Upper lobe of left lung (tissue), 6 donors: ENCODE data around the gene UNC13B. TPM values are rescaled to one million over a fixed set of nuclear protein-coding genes. Genes with fewer than 3 reads are reported as not detected.

ENCODE experiments used
- ATAC-seq, 2 donors: fragments of 200-7000 bp; cut with Tn5 transposase; one replicate each; pipeline ENCODE4 v1.9.1; 2022; ENCODE audit warnings: mild to moderate bottlenecking in 2 of 2, moderate library complexity in 2 of 2; ENCODE audit not compliant: low FRiP score in 2 of 2
- DNase-seq, 2 donors: peaks; one replicate each; pipeline ENCODE4 v3.0.0-alpha.2; 2019 to 2020
- H3K27ac ChIP-seq, 4 donors: fragments of 200-600 bp; sonication (generic); one replicate each; pipeline ENCODE4 v1.5.1; 2016 to 2019
- H3K27me3 ChIP-seq, 4 donors: fragments of 200-600 bp; sonication (generic); one replicate each; pipeline ENCODE4 v1.5.1; 2017 to 2019
- H3K36me3 ChIP-seq, 4 donors: fragments of 200-600 bp; sonication (generic); one replicate each; pipeline ENCODE4 v1.5.1; 2016 to 2019
- H3K4me1 ChIP-seq, 4 donors: fragments of 200-600 bp; sonication (generic); one replicate each; pipeline ENCODE4 v1.5.1; 2018 to 2019
- H3K4me3 ChIP-seq, 4 donors: fragments of 200-600 bp; sonication (generic); one replicate each; pipeline ENCODE4 v1.5.1; 2017 to 2019; ENCODE audit warnings: mild to moderate bottlenecking in 2 of 4, moderate library complexity in 1 of 4
- H3K9me3 ChIP-seq, 4 donors: fragments of 200-600 bp; sonication (generic); one replicate each; pipeline ENCODE4 v1.5.1; 2018 to 2019
- EP300 ChIP-seq, 4 donors: sonication (generic); formaldehyde crosslinking; IDR thresholded peaks; one replicate each; pipeline ENCODE4 v1.5.1; 2017; ENCODE audit warnings: antibody characterized with exemption in 4 of 4, control low read depth in 2 of 4
- POLR2A ChIP-seq, 4 donors: fragments of 450-650 bp; IDR thresholded peaks; one replicate each; pipeline ENCODE4 v1.5.1; 2016 to 2017; ENCODE audit warnings: antibody characterized with exemption in 4 of 4, mild to moderate bottlenecking in 2 of 4
- POLR2AphosphoS5 ChIP-seq, 2 donors: sonication (generic); formaldehyde crosslinking; IDR thresholded peaks; one replicate each; pipeline ENCODE4 v1.5.1; 2017; ENCODE audit warnings: antibody characterized with exemption in 2 of 2
- WGBS, 2 donors: methylation state at CpG; one replicate each; pipeline ENCODE4 v1.1.5; 2017 to 2018; 5-methylcytosine and 5-hydroxymethylcytosine counted together
- total RNA-seq, 6 donors: library from RNA; depleted of rRNA in 4 of 6; stranded (reverse); fragments of >200 nt in 4 of 6; gene quantifications; one replicate each; pipeline versions ENCODE4 v1.1.0 to v1.2.1, GENCODE V29; 2016 to 2021
- TF ChIP-seq, protein P1 (sequence below), 6 experiments: fragments of 450-650 bp in 4 of 6; fragments of 200-600 bp in 2 of 6; sonication (generic) in 2 of 6; IDR thresholded peaks; one replicate each; pipeline ENCODE4 v1.5.1; 2016 to 2019; ENCODE audit warnings: antibody characterized with exemption in 6 of 6
- donor health status: DM: no; HTN: no; CAD: no; lungs with moderate emphysema.
- donor health status: DM: no; HTN: yes; CAD: no; lungs with severe emphysema.

UNC13B gene
- total RNA-seq, 6 donors from 2014 or later, result 68.3 to 300 (median 151) TPM

- TF ChIP-seq POLR2A (IDR thresholded peaks at IDR 0.05) (no peak), EP300 (IDR thresholded peaks at IDR 0.05) (no peak), POLR2AphosphoS5 (IDR thresholded peaks at IDR 0.05) (no peak)
- TF ChIP-seq, protein P1, sequence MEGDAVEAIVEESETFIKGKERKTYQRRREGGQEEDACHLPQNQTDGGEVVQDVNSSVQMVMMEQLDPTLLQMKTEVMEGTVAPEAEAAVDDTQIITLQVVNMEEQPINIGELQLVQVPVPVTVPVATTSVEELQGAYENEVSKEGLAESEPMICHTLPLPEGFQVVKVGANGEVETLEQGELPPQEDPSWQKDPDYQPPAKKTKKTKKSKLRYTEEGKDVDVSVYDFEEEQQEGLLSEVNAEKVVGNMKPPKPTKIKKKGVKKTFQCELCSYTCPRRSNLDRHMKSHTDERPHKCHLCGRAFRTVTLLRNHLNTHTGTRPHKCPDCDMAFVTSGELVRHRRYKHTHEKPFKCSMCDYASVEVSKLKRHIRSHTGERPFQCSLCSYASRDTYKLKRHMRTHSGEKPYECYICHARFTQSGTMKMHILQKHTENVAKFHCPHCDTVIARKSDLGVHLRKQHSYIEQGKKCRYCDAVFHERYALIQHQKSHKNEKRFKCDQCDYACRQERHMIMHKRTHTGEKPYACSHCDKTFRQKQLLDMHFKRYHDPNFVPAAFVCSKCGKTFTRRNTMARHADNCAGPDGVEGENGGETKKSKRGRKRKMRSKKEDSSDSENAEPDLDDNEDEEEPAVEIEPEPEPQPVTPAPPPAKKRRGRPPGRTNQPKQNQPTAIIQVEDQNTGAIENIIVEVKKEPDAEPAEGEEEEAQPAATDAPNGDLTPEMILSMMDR (IDR thresholded peaks at IDR 0.05), result no peak
- H3K27me3 ChIP-seq, result no peaks in the 10 kb centered on the region
- H3K9me3 ChIP-seq, result no peaks in the 10 kb centered on the region
- H3K4me1 ChIP-seq, result peaks cover 0 to 5% (median 4%) of the 10 kb centered on the region in 4 donors
- DNase-seq (no peak), ATAC-seq (no peak)
- 84 to 88% methylated on average over 6 of the region's 6 CpGs for WGBS, 2 donors
- peaks cover 0 to 7% (median 0%) of the 10 kb centered on the region in 4 donors for H3K36me3 ChIP-seq
- H3K4me3 ChIP-seq, result no peak overlapping the region
- no peak overlapping the region for H3K27ac ChIP-seq
These were observed 132.7 kb downstream of the UNC13B start for GRCh38 chr9:35294556-35294955.

DNA sequence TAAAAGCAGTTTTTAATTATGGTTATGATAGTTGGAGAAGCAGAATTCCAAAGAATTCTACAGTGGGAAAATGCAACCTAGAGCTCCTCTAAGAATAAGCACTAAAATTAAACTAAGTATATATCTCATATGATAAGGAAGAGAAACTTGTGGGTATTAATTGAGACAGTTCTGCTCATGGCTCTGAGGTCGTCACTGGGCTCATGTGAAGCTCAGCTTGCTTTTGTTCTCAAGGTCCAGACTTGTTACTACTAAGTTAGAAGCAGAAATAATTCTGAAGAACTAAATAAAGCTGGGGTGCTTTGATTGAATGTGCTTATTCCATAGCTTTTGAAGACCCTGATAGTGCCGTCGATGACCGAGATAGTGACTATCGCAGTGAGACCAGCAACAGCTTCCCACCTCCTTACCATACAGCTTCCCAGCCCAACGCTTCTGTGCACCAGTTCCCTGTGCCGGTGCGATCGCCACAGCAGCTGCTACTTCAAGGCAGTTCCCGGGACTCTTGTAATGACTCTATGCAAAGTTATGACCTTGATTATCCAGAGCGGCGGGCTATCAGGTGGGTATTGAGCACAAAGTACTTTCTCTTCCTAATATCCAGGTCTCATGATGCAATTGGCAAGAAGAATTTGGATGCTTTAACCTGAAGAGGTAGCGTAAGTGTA lies 133.7 kb downstream of the UNC13B start:
- H3K9me3 ChIP-seq, result no peaks in the 10 kb centered on the region
- WGBS, 2 donors, result 95% methylated on average over 13 of the region's 13 CpGs
- DNase-seq (peak in 1 of 2 donors; percentile 19), ATAC-seq (no peak)
- H3K36me3 ChIP-seq, result peaks cover 0 to 11% (median 0%) of the 10 kb centered on the region in 4 donors
- H3K27me3 ChIP-seq, result no peaks in the 10 kb centered on the region
- TF ChIP-seq POLR2A (IDR thresholded peaks at IDR 0.05), result no peak
- TF ChIP-seq, protein P1 (IDR thresholded peaks at IDR 0.05), result no peak
- no peak for TF ChIP-seq POLR2AphosphoS5 (IDR thresholded peaks at IDR 0.05)
- no peak for TF ChIP-seq EP300 (IDR thresholded peaks at IDR 0.05)
- H3K4me1 ChIP-seq, result peaks cover 0 to 5% (median 4%) of the 10 kb centered on the region in 4 donors
- no peak overlapping the region for H3K27ac ChIP-seq
- H3K4me3 ChIP-seq, result no peak overlapping the region

DNA sequence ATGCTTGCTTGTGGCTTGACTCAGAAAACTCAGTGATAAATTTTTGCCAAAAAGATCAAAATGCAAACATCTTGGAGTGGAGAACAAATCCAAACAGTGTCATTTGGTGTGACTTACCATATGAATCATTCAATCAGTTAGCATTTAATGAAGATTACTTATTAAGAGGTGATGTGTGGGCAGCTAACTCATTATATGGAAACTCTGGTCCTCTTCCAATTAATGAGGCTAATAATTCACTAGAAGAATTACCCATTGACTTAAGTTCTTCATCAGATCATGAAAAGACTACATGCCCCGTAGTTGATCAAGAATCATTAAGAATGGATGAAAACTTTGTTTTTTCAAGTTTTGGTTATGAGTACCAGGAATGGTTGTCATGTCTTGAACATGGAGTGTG lies 141.8 kb downstream of the UNC13B start:
- DNase-seq, result no peak
- Histone ChIP-seq H3K36me3 (peaks cover 0 to 4% (median 0%) of the 10 kb centered on the region in 4 donors), H3K27me3 (no peaks in the 10 kb centered on the region), H3K9me3 (no peaks in the 10 kb centered on the region), H3K4me1 (no peaks in the 10 kb centered on the region), H3K4me3 (no peak overlapping the region), H3K27ac (no peak overlapping the region)
- TF ChIP-seq, protein P1 (IDR thresholded peaks at IDR 0.05), result no peak
- TF ChIP-seq POLR2AphosphoS5 (IDR thresholded peaks at IDR 0.05) (no peak), POLR2A (IDR thresholded peaks at IDR 0.05) (no peak)
- no peak for ATAC-seq
- 84 to 92% methylated on average over 1 of the region's 1 CpG for WGBS, 2 donors

GRCh38 chr9:35306283-35306682 lies 144.5 kb downstream of the UNC13B start:
- Histone ChIP-seq H3K9me3 (no peaks in the 10 kb centered on the region), H3K27me3 (no peaks in the 10 kb centered on the region), H3K27ac (no peak overlapping the region), H3K36me3 (peaks cover 0 to 13% (median 9%) of the 10 kb centered on the region in 4 donors), H3K4me3 (no peak overlapping the region), H3K4me1 (no peaks in the 10 kb centered on the region)
- WGBS, 2 donors, result 78 to 88% methylated on average over 1 of the region's 1 CpG
- DNase-seq (no peak), ATAC-seq (no peak)
- no peak for TF ChIP-seq POLR2AphosphoS5 (IDR thresholded peaks at IDR 0.05)
- no peak for TF ChIP-seq POLR2A (IDR thresholded peaks at IDR 0.05)
- no peak for TF ChIP-seq EP300 (IDR thresholded peaks at IDR 0.05)
- TF ChIP-seq, protein P1 (IDR thresholded peaks at IDR 0.05), result no peak

- Histone ChIP-seq H3K27ac (no peak overlapping the region), H3K27me3 (no peaks in the 10 kb centered on the region), H3K36me3 (peaks cover 4 to 25% (median 9%) of the 10 kb centered on the region in 4 donors), H3K4me1 (peaks cover 0 to 5% (median 0%) of the 10 kb centered on the region in 4 donors), H3K9me3 (no peaks in the 10 kb centered on the region), H3K4me3 (no peak overlapping the region)
- WGBS, 2 donors, result 49 to 67% methylated on average over 2 of the region's 2 CpGs
- no peak for TF ChIP-seq POLR2AphosphoS5 (IDR thresholded peaks at IDR 0.05)
- TF ChIP-seq POLR2A (IDR thresholded peaks at IDR 0.05), result no peak
- TF ChIP-seq EP300 (IDR thresholded peaks at IDR 0.05), result no peak
- TF ChIP-seq, protein P1 (IDR thresholded peaks at IDR 0.05), result no peak
- no peak for DNase-seq
- no peak for ATAC-seq
These were observed 146.5 kb downstream of the UNC13B start for GRCh38 chr9:35308316-35308715.
